Measurements from ENCODE around the gene GOLGA6L10.
"Not testable (repeated sequence)": the region's sequence is repeated elsewhere in the genome, so short reads cannot be mapped to it uniquely, and the experiment has no call there.

DNA sequence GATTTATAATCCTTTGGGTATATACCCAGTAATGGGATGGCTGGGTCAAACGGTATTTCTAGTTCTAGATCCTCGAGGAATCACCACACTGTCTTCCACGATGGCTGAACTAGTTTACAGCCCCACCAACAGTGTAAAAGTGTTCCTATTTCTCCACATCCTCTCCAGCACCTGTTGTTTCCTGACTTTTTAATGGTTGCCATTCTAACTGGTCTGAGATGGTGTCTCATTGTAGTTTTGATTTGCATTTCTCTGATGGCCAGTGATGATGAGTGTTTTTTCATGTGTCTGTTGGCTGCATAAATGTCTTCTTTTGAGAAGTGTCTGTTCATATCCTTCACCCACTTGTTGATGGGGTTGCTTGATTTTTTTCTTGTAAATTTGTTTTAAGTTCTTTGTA, 40.9 kb upstream of the GOLGA6L10 start:
- TF ChIP-seq, protein P1, sequence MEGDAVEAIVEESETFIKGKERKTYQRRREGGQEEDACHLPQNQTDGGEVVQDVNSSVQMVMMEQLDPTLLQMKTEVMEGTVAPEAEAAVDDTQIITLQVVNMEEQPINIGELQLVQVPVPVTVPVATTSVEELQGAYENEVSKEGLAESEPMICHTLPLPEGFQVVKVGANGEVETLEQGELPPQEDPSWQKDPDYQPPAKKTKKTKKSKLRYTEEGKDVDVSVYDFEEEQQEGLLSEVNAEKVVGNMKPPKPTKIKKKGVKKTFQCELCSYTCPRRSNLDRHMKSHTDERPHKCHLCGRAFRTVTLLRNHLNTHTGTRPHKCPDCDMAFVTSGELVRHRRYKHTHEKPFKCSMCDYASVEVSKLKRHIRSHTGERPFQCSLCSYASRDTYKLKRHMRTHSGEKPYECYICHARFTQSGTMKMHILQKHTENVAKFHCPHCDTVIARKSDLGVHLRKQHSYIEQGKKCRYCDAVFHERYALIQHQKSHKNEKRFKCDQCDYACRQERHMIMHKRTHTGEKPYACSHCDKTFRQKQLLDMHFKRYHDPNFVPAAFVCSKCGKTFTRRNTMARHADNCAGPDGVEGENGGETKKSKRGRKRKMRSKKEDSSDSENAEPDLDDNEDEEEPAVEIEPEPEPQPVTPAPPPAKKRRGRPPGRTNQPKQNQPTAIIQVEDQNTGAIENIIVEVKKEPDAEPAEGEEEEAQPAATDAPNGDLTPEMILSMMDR (IDR thresholded peaks at IDR 0.05): not testable (repeated sequence)
- TF ChIP-seq POLR2A (IDR thresholded peaks at IDR 0.05): not testable (repeated sequence)

All from suprapubic skin (tissue), 3 donors.